Measurements from ENCODE around the gene PPFIA3.
"Not testable (repeated sequence)": the region's sequence is repeated elsewhere in the genome, so short reads cannot be mapped to it uniquely, and the experiment has no call there.

The PPFIA3 gene

DNA sequence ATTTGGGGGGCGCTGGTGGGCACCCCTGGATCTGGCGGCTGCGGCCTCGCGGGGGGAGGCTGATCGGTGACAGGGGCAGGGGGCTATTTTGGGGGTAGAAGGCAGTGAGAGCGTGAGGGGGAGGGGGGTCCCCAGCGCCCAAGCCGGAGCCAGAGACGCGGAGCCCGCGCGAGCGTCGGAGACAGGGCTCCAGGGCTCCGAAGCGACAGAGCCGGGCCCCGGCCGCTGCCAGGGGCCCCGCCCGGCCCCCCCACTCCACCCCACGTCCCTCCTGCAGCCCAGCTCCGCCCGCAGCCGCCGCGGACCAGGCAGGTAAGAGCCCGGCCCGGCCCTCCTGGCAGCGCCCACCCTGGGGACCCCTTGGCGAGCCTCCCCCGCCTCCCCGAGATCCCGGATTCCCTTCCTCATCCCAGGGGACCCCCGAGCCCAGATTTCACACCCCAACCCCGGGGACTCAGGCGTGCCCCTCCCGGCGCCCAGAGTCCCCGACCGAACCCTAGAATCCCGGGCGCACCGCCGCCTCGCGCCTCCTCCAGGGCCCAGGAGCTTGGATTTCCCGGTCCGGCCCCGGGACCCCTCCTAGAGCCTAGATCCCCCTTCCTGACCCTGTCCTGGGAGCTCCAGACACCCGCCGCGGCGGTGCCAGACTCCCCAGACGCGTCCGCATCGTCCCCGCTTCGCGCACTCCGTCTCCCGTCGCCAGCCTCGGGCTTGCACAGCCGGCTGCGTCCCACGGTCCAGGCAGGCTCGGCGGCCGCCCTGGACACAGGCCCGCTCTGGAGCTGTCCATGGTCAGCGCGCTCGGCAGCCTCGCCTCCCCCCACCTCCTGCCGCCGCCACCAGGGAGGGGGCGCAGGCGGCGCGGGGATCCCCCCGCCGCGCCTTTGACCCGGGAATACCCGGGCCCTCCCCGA, at the start of gene PPFIA3:
Gene PPFIA3 (plus strand): TSS at position 134 of the 914 bp plus-strand sequence. CDS start 8,330 bp downstream, outside the sequence.
- no peak for TF ChIP-seq CTCF (IDR thresholded peaks at IDR 0.05; ENCODE audit: insufficient read depth, low read depth, low read length, missing control alignments)

DNA sequence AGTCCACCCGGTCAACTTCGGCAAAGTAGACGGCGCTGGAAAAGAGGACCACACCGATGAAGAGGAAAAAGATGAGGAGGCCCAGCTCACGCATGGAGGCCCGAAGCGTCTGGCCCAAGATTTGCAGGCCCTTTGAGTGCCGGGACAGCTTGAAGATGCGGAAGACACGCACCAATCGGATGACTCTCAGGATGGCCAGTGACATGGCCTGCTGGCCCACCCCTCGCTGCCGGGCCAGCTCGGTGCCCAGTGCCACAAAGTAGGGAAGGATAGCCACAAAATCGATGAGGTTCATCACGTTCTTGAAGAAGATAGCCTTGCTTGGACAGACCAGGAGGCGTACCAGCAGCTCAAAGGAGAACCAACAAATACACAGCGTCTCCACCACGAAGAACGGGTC, 48.9 kb upstream of the PPFIA3 start:
- H3K4me3 ChIP-seq (ENCODE audit: low read depth, low read length) = no peak overlapping the region
- TF ChIP-seq CTCF (IDR thresholded peaks at IDR 0.05; ENCODE audit: insufficient read depth, low read depth, low read length, missing control alignments) = no peak
- DNase-seq (ENCODE audit: low read depth) = no peak

More for the DNA sequence above, at the start of gene PPFIA3:
- DNase-seq (ENCODE audit: low read depth) = no peak
- peak within 1 kb of the TSS; percentile 64 for H3K4me3 ChIP-seq (ENCODE audit: low read depth, low read length)

DNA sequence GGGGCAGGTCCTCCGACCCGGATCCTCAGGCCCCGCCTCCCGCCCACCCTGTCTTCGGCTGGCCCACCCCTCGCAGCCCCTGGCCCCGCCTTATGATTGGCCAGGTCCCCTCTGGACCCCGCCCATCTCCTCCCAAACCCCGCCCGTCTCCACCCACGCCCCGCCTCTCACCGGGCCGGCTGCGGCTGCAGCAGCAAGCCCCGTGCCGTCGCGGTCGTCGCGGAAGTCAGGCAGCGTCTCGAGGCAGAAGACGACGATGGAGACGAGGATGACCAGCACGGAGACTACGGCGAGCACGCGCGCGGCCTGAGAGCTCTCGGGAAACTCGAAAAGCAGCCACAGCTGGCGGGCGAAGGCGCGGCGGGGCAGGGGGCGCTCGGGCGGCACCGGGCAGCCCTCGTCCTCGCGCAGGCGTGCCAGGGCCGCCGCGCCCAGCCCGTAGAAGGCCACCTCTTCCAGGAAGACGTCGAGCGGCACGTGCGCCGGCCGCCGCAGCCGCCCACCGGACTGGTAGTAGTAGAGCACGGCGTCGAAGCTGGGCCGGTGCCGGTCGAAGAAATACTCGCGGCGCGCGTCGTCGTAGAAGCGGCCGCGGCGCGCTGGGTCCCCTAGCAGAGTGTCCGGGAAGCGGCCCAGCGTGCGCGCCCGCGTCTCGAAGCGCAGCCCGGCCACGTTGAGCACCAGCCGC, 47.3 kb upstream of the PPFIA3 start:
- H3K4me3 ChIP-seq (ENCODE audit: low read depth, low read length) = no peak overlapping the region
- TF ChIP-seq CTCF (IDR thresholded peaks at IDR 0.05; ENCODE audit: insufficient read depth, low read depth, low read length, missing control alignments) = no peak
- DNase-seq (ENCODE audit: low read depth) = no peak

GRCh38 chr19:49073514-49074378, 45.6 kb upstream of the PPFIA3 start:
- no peak for DNase-seq (ENCODE audit: low read depth)
- peak; percentile 15 for TF ChIP-seq CTCF (IDR thresholded peaks at IDR 0.05; ENCODE audit: insufficient read depth, low read depth, low read length, missing control alignments)

GRCh38 chr19:49074869-49075268, 44.5 kb upstream of the PPFIA3 start:
- DNase-seq (ENCODE audit: low read depth) = peak; percentile 33
- H3K4me3 ChIP-seq (ENCODE audit: low read depth, low read length) = not testable (repeated sequence)

More at GRCh38 chr19:49073514-49074378, 45.6 kb upstream of the PPFIA3 start:
- no peak overlapping the region for H3K4me3 ChIP-seq (ENCODE audit: low read depth, low read length)

More at GRCh38 chr19:49074869-49075268, 44.5 kb upstream of the PPFIA3 start:
- peak; percentile 49 for TF ChIP-seq CTCF (IDR thresholded peaks at IDR 0.05; ENCODE audit: insufficient read depth, low read depth, low read length, missing control alignments)

Measured in GM12865 (cell line).